H1 (cell line): Measurements from ENCODE around the gene FSIP1. TPM values are rescaled to one million over a fixed set of nuclear protein-coding genes. Genes with fewer than 3 reads are reported as not detected.

ENCODE experiments used
- CTCF ChIA-PET: fragments of 300-600 bp; sonication (Branson Sonifier 250); formaldehyde crosslinking; loops from one replicate; lab custom pipeline; 2021; ENCODE audit not compliant: partially characterized antibody; lab: Charles Lee
- POLR2A ChIA-PET: fragments of 300-600 bp; sonication (Branson Sonifier 250); formaldehyde crosslinking; loops from one replicate; lab custom pipeline; 2021; ENCODE audit warnings: inconsistent platforms; ENCODE audit not compliant: partially characterized antibody; lab: Charles Lee
- DNase-seq, 2 experiments: peaks; one replicate each; pipeline versions ENCODE4 v3.0.0 to v3.0.0-alpha.2; 2010 to 2022; ENCODE audit warnings: low spot score in 2 of 2, low read depth in 1 of 2, mixed read lengths in 1 of 2
- FAIRE-seq: peaks from 2 replicates; lab custom pipeline; 2011; peaks lifted over from hg19 to GRCh38; lab: Jason Lieb, UNC
- H2AFZ ChIP-seq: 2 replicates; pipeline ENCODE4 v1.8.1; 2012; ENCODE audit warnings: low read length, inconsistent platforms
- H2AK5ac ChIP-seq: 2 replicates; pipeline ENCODE4 v1.6.1; 2013; ENCODE audit warnings: low read depth, low read length
- H2BK120ac ChIP-seq: replicated peaks from 2 replicates; pipeline ENCODE3; 2013; ENCODE audit warnings: low read depth, low read length, inconsistent platforms
- H2BK12ac ChIP-seq: 2 replicates; pipeline ENCODE4 v1.6.1; 2013; ENCODE audit warnings: low read depth, low read length
- H2BK15ac ChIP-seq: 2 replicates; pipeline ENCODE4 v1.6.1; 2013; ENCODE audit warnings: low read length
- H2BK20ac ChIP-seq: 2 replicates; pipeline ENCODE4 v1.6.1; 2013; ENCODE audit warnings: low read length
- H2BK5ac ChIP-seq: 2 replicates; pipeline ENCODE4 v1.6.1; 2013; ENCODE audit warnings: low read depth, low read length
- H3K14ac ChIP-seq: 2 replicates; pipeline ENCODE4 v1.6.1; 2013; ENCODE audit warnings: inconsistent platforms; ENCODE audit not compliant: insufficient read length
- H3K18ac ChIP-seq: 2 replicates; pipeline ENCODE4 v1.6.1; 2013; ENCODE audit warnings: low read length; ENCODE audit errors: extremely low read depth
- H3K23ac ChIP-seq: 2 replicates; pipeline ENCODE4 v1.6.1; 2013; ENCODE audit warnings: inconsistent platforms; ENCODE audit not compliant: insufficient read length
- H3K23me2 ChIP-seq: 2 replicates; pipeline ENCODE4 v1.6.1; 2013; ENCODE audit warnings: low read depth, low read length
- H3K27ac ChIP-seq: 2 replicates; pipeline ENCODE4 v1.6.1; 2011; ENCODE audit warnings: low read depth, low read length, inconsistent platforms
- H3K27me3 ChIP-seq, 4 experiments: replicated peaks in 1 of 4; 1 replicate in 1 of 4; 2 replicates in 3 of 4; pipeline versions ENCODE4 v1.6.1 to v1.8.1; 2011 to 2013; ENCODE audit warnings: low read length in 3 of 4, mild to moderate bottlenecking in 3 of 4, inconsistent platforms in 2 of 4, mixed read lengths in 2 of 4, moderate library complexity in 1 of 4; ENCODE audit not compliant: control insufficient read depth in 3 of 4, insufficient read depth in 3 of 4; ENCODE audit errors: extremely low read depth in 1 of 4
- H3K36me3 ChIP-seq, 4 experiments: 2 replicates each; pipeline versions ENCODE4 v1.6.1 to v1.8.1; 2011 to 2013; ENCODE audit warnings: mild to moderate bottlenecking in 4 of 4, low read length in 3 of 4, moderate library complexity in 2 of 4, control low read depth in 1 of 4, inconsistent platforms in 1 of 4; ENCODE audit not compliant: insufficient read depth in 4 of 4, control insufficient read depth in 2 of 4
- H3K4ac ChIP-seq: replicated peaks from 2 replicates; pipeline ENCODE3; 2013; ENCODE audit warnings: low read length, low read depth, mixed read lengths, inconsistent platforms; ENCODE audit not compliant: insufficient read length
- H3K4me1 ChIP-seq, 4 experiments: replicated peaks in 1 of 4; 1 replicate in 1 of 4; 2 replicates in 3 of 4; pipeline versions ENCODE4 v1.6.1 to v1.8.1; 2011 to 2013; ENCODE audit warnings: low read length in 3 of 4, inconsistent platforms in 2 of 4, mixed read lengths in 1 of 4; ENCODE audit not compliant: insufficient read depth in 4 of 4, control insufficient read depth in 3 of 4
- H3K4me2 ChIP-seq, 2 experiments: 2 replicates each; pipeline versions ENCODE4 v1.6.1 to v1.8.1; 2011 to 2013; ENCODE audit warnings: low read depth in 2 of 2, low read length in 2 of 2, control low read depth in 1 of 2, inconsistent platforms in 1 of 2, mild to moderate bottlenecking in 1 of 2; ENCODE audit not compliant: insufficient read depth in 1 of 2
- H3K4me3 ChIP-seq, 4 experiments: fragments of 200-600, 300-600 bp in 1 of 4; sonication (generic), shearing (Covaris generic), sonication (Bioruptor Twin) in 1 of 4; 2 replicates each; pipeline versions ENCODE4 v1.5.1 to v1.8.1; 2011 to 2016; ENCODE audit warnings: low read length in 4 of 4, low read depth in 3 of 4, control low read depth in 2 of 4, inconsistent platforms in 2 of 4, mild to moderate bottlenecking in 2 of 4, mixed read lengths in 1 of 4, moderate library complexity in 1 of 4; ENCODE audit not compliant: insufficient read depth in 2 of 4; ENCODE audit errors: extremely low read depth in 1 of 4
- H3K56ac ChIP-seq: replicated peaks from 2 replicates; pipeline ENCODE3; 2013; ENCODE audit warnings: low read depth, mild to moderate bottlenecking, mixed read lengths, low read length, inconsistent platforms; ENCODE audit not compliant: insufficient read length
- H3K79me1 ChIP-seq: 2 replicates; pipeline ENCODE4 v1.6.1; 2013; ENCODE audit warnings: low read depth, low read length, control low read depth
- H3K79me2 ChIP-seq, 2 experiments: 2 replicates each; pipeline versions ENCODE4 v1.6.1 to v1.8.1; 2012 to 2013; ENCODE audit warnings: low read length in 2 of 2, mild to moderate bottlenecking in 2 of 2, inconsistent platforms in 1 of 2; ENCODE audit not compliant: insufficient read depth in 2 of 2, control insufficient read depth in 1 of 2
- H3K9ac ChIP-seq, 4 experiments: replicated peaks in 1 of 4; 1 replicate in 1 of 4; 2 replicates in 3 of 4; pipeline versions ENCODE4 v1.6.1 to v1.8.1; 2011 to 2013; ENCODE audit warnings: low read depth in 3 of 4, low read length in 3 of 4, control low read depth in 2 of 4, mild to moderate bottlenecking in 2 of 4, moderate library complexity in 2 of 4, inconsistent platforms in 1 of 4; ENCODE audit errors: extremely low read depth in 1 of 4
- H3K9me3 ChIP-seq, 2 experiments: 2 replicates each; pipeline versions ENCODE4 v1.6.1 to v1.8.1; 2012 to 2013; ENCODE audit warnings: mild to moderate bottlenecking in 2 of 2, moderate library complexity in 2 of 2, control low read depth in 1 of 2, inconsistent platforms in 1 of 2, low read depth in 1 of 2, low read length in 1 of 2, mixed read lengths in 1 of 2; ENCODE audit not compliant: insufficient read depth in 2 of 2
- H4K20me1 ChIP-seq, 2 experiments: replicated peaks in 1 of 2; 2 replicates each; pipeline versions ENCODE3 to v1.8.1; 2011 to 2013; ENCODE audit warnings: inconsistent platforms in 2 of 2, low read length in 2 of 2, mild to moderate bottlenecking in 1 of 2; ENCODE audit not compliant: insufficient read depth in 2 of 2, control insufficient read depth in 1 of 2
- H4K5ac ChIP-seq: 2 replicates; pipeline ENCODE4 v1.6.1; 2013; ENCODE audit warnings: low read length, low read depth, mixed read lengths, inconsistent platforms; ENCODE audit not compliant: insufficient read length
- H4K8ac ChIP-seq: 2 replicates; pipeline ENCODE4 v1.8.0; 2013; ENCODE audit warnings: mild to moderate bottlenecking, moderate library complexity, low read length, inconsistent platforms; ENCODE audit not compliant: insufficient read depth; ENCODE audit errors: extremely low read depth
- H4K91ac ChIP-seq: replicated peaks from 2 replicates; pipeline ENCODE3; 2013; ENCODE audit warnings: low read length, mixed read lengths, inconsistent platforms; ENCODE audit not compliant: insufficient read length
- BCL11A ChIP-seq, 2 experiments: IDR thresholded peaks; one replicate each; pipeline ENCODE4 v1.6.1; 2011; ENCODE audit warnings: low read depth in 2 of 2, low read length in 2 of 2, mild to moderate bottlenecking in 2 of 2
- CHD1 ChIP-seq: IDR thresholded peaks from 2 replicates; pipeline ENCODE4 v1.6.1; 2012; ENCODE audit warnings: low read depth, low read length, improper control_type of control experiment
- CREB1 ChIP-seq: IDR thresholded peaks from 2 replicates; pipeline ENCODE4 v1.6.1; 2012; ENCODE audit warnings: inconsistent platforms
- EZH2 ChIP-seq: fragments of 200-600 bp; sonication (generic); IDR thresholded peaks from 2 replicates; pipeline ENCODE4 v1.7.1; 2012; ENCODE audit warnings: low read depth, mild to moderate bottlenecking, moderate library complexity, low read length, inconsistent platforms; ENCODE audit not compliant: severe bottlenecking
- MAFK ChIP-seq: IDR thresholded peaks from 2 replicates; pipeline ENCODE4 v1.6.1; 2012; ENCODE audit warnings: low read depth, mild to moderate bottlenecking, improper control_type of control experiment, low read length
- MAX ChIP-seq: IDR thresholded peaks from 2 replicates; pipeline ENCODE4 v1.6.1; 2012; ENCODE audit warnings: inconsistent platforms
- POU5F1 ChIP-seq: IDR thresholded peaks from 2 replicates; pipeline ENCODE4 v1.6.1; 2011; ENCODE audit warnings: low read depth, mild to moderate bottlenecking, low read length, moderate library complexity
- RAD21 ChIP-seq, 2 experiments: IDR thresholded peaks in 1 of 2; conservative IDR thresholded peaks in 1 of 2; 2 replicates each; pipeline ENCODE4 v1.6.1; 2011; ENCODE audit warnings: low read depth in 2 of 2, low read length in 2 of 2, improper control_type of control experiment in 1 of 2, inconsistent platforms in 1 of 2, mild to moderate bottlenecking in 1 of 2, moderate library complexity in 1 of 2
- SIN3A ChIP-seq, 2 experiments: IDR thresholded peaks in 1 of 2; conservative IDR thresholded peaks in 1 of 2; 2 replicates each; pipeline ENCODE4 v1.6.1; 2011 to 2012; ENCODE audit warnings: low read length in 2 of 2, improper control_type of control experiment in 1 of 2, low read depth in 1 of 2, mild to moderate bottlenecking in 1 of 2
- TBP ChIP-seq: IDR thresholded peaks from 2 replicates; pipeline ENCODE4 v1.6.1; 2011; ENCODE audit warnings: low read depth, low read length, improper control_type of control experiment
- WGBS, 2 experiments: shearing (Covaris generic) in 1 of 2; methylation state at CpG; one replicate each; pipeline versions ENCODE4 v1.1.6 to v1.1.7; 2013 to 2015; ENCODE audit warnings: low lambda C conversion rate in 2 of 2, mixed read lengths in 2 of 2, inconsistent platforms in 1 of 2, low coverage in 1 of 2, missing lambda C conversion rate in 1 of 2; ENCODE audit not compliant: insufficient replicate concordance in 2 of 2, insufficient coverage in 1 of 2, insufficient read length in 1 of 2; ENCODE audit errors: extremely low coverage in 1 of 2, missing lambda C conversion rate in 1 of 2; 5-methylcytosine and 5-hydroxymethylcytosine counted together
- polyA plus RNA-seq, 7 experiments: library from polyadenylated mRNA; depleted of rRNA in 3 of 7; stranded (reverse) in 5 of 7; unstranded in 2 of 7; fragments of >200 nt in 5 of 7; fragments of 200-250 nt in 2 of 7; gene quantifications; 1 replicate in 5 of 7; 2 replicates in 1 of 7; 4 replicates in 1 of 7; pipeline versions ENCODE4 v1.2.1 to v1.2.3, GENCODE V29; 2011 to 2013; ENCODE audit warnings: missing spikeins in 2 of 7, mixed read lengths in 2 of 7
- total RNA-seq: library from RNA; stranded (reverse); fragmentation: NEBNext Ultra II Directional; extraction: Animal tissue kit (Norgen Biotek cat#: 25700); gene quantifications from 2 replicates; pipeline ENCODE4 v1.2.1, GENCODE V29; 2021
- TF ChIP-seq, protein P1 (sequence below), 3 experiments: IDR thresholded peaks; 1 replicate in 2 of 3; 2 replicates in 1 of 3; pipeline versions ENCODE4 v1.5.1 to v1.6.1; 2011; ENCODE audit warnings: low read length in 3 of 3, mild to moderate bottlenecking in 3 of 3, inconsistent platforms in 2 of 3, low read depth in 1 of 3, moderate library complexity in 1 of 3; ENCODE audit not compliant: insufficient read depth in 1 of 3; ENCODE audit errors: control extremely low read depth in 1 of 3

FSIP1 gene
- total and polyA plus RNA-seq, 2 of the 8 experiments (the other 6 are each of a cell fraction or from before 2014, with no cell fraction given): 0.18 to 1.3 TPM

DNA sequence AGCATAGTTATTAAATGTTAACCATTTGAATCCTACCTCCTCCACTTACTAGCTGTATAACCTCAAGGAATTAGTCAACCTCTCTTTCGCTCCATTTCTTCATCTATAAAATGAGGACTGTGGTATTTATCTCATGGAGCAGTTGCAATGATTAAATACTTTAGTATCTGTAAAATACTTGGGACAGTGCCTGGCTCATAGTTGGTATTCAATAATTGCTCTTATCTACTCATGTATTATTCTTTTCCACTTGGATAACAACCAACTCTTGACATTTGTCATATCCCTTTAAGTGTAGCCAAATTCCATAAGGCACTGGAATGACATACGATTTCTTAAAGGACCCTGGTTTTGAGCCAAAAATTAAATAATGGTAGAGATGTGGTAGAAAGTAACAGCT is 72.0 kb downstream of the FSIP1 start:
- H4K20me1 ChIP-seq: no peaks in the 10 kb centered on the region
- FAIRE-seq (no peak), DNase-seq (no peak)
- ChIA-PET CTCF (interaction anchor here (2.6 kb wide), 1 partner anchor 10 kb away, joined by 8 read pairs; no protein-coding TSS in a partner anchor), POLR2A (no interaction called here)
- no peak overlapping the region for H2AFZ ChIP-seq
- H3K79me2 ChIP-seq: no peaks in the 10 kb centered on the region
- H4K91ac ChIP-seq: no peak overlapping the region
- H3K14ac ChIP-seq: no peak overlapping the region
- no peak overlapping the region for H4K5ac ChIP-seq
- H3K4ac ChIP-seq: no peak overlapping the region
- no peak overlapping the region for H3K27ac ChIP-seq
- no peak overlapping the region for H2BK12ac ChIP-seq
- H2BK20ac ChIP-seq: no peak overlapping the region
- no peaks in the 10 kb centered on the region for H3K36me3 ChIP-seq
- H2BK120ac ChIP-seq: no peak overlapping the region
- no peak overlapping the region for H3K56ac ChIP-seq
- no peak overlapping the region for H2AK5ac ChIP-seq
- WGBS, 2 experiments: 44% methylated on average over 2 of the region's 2 CpGs; no CpG with 5 or more reads in 1 of the 2 experiments
- H3K9ac ChIP-seq: no peak overlapping the region
- no peak overlapping the region for H3K4me2 ChIP-seq
- no peak overlapping the region for H3K23ac ChIP-seq
- H2BK5ac ChIP-seq: no peak overlapping the region
- no peak overlapping the region for H3K4me3 ChIP-seq
- no peak overlapping the region for H3K18ac ChIP-seq
- no peak overlapping the region for H2BK15ac ChIP-seq
- no peaks in the 10 kb centered on the region for H3K27me3 ChIP-seq
- no peaks in the 10 kb centered on the region for H3K9me3 ChIP-seq
- no peaks in the 10 kb centered on the region for H3K79me1 ChIP-seq
- no peaks in the 10 kb centered on the region for H3K4me1 ChIP-seq
- no peak overlapping the region for H4K8ac ChIP-seq
- H3K23me2 ChIP-seq: no peaks in the 10 kb centered on the region; the same call in 1 of the 2 replicates
- TF ChIP-seq CHD1: no peak
- TF ChIP-seq MAX: no peak
- TF ChIP-seq CREB1: no peak
- no peak for TF ChIP-seq TBP
- TF ChIP-seq, protein P1, sequence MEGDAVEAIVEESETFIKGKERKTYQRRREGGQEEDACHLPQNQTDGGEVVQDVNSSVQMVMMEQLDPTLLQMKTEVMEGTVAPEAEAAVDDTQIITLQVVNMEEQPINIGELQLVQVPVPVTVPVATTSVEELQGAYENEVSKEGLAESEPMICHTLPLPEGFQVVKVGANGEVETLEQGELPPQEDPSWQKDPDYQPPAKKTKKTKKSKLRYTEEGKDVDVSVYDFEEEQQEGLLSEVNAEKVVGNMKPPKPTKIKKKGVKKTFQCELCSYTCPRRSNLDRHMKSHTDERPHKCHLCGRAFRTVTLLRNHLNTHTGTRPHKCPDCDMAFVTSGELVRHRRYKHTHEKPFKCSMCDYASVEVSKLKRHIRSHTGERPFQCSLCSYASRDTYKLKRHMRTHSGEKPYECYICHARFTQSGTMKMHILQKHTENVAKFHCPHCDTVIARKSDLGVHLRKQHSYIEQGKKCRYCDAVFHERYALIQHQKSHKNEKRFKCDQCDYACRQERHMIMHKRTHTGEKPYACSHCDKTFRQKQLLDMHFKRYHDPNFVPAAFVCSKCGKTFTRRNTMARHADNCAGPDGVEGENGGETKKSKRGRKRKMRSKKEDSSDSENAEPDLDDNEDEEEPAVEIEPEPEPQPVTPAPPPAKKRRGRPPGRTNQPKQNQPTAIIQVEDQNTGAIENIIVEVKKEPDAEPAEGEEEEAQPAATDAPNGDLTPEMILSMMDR (IDR thresholded peaks at IDR 0.05; ENCODE audit: control extremely low read depth in 1 of 3, insufficient read depth in 1 of 3, low read depth in 1 of 3, low read length in 3 of 3): no peak
- no peak for TF ChIP-seq EZH2
- TF ChIP-seq POU5F1: no peak
- no peak for TF ChIP-seq RAD21 (IDR thresholded peaks at IDR 0.05 in 1 of 2, conservative IDR thresholded peaks at IDR 0.05 in 1 of 2; ENCODE audit: low read depth in 2 of 2, low read length in 2 of 2)
- TF ChIP-seq SIN3A (conservative IDR thresholded peaks at IDR 0.05 in 1 of 2, IDR thresholded peaks at IDR 0.05 in 1 of 2; ENCODE audit: low read depth in 1 of 2, low read length in 2 of 2): no peak
- no peak for TF ChIP-seq MAFK
- no peak for TF ChIP-seq BCL11A (IDR thresholded peaks at IDR 0.05; ENCODE audit: low read depth in 2 of 2, low read length in 2 of 2)
